HepG2 (cell line): ENCODE measurements around the gene CXCR5. TPM values are rescaled to one million over a fixed set of nuclear protein-coding genes. Genes with fewer than 3 reads are reported as not detected.

Experiments used
- AGO2 ChIP-seq: fragments of 200-400 bp; formaldehyde crosslinking; optimal IDR thresholded peaks from 2 replicates; pipeline ENCODE3; 2017; ENCODE audit warnings: mild to moderate bottlenecking, low read depth, low read length, moderate library complexity
- ASH2L ChIP-seq: fragments of 300-600, 200-600 bp; sonication (generic); IDR thresholded peaks from 2 replicates; pipeline ENCODE4 v1.7.0; 2017; ENCODE audit warnings: low read depth, mild to moderate bottlenecking, moderate library complexity, mixed read lengths, low read length; ENCODE audit not compliant: insufficient read length
- HOXA9 ChIP-seq: sonication (generic); formaldehyde crosslinking; IDR thresholded peaks from 2 replicates; pipeline ENCODE4 v1.8.1; 2022; ENCODE audit warnings: missing genetic modification reagents, mild to moderate bottlenecking, moderate library complexity, borderline replicate concordance
- JUND ChIP-seq: sonication (generic); formaldehyde crosslinking; IDR thresholded peaks from 2 replicates; pipeline ENCODE4 v1.8.0; 2022; ENCODE audit warnings: mild to moderate bottlenecking, missing genetic modification reagents
- MED8 ChIP-seq: sonication (generic); formaldehyde crosslinking; IDR thresholded peaks from 2 replicates; pipeline ENCODE4 v1.8.1; 2023; ENCODE audit warnings: mild to moderate bottlenecking, missing genetic modification reagents; ENCODE audit not compliant: insufficient replicate concordance
- SMARCE1 ChIP-seq: fragments of 450-650 bp; IDR thresholded peaks from 2 replicates; pipeline ENCODE4 v1.6.1; 2017; ENCODE audit warnings: borderline replicate concordance
- SP1 ChIP-seq, 2 experiments: fragments of 450-650 bp in 1 of 2; sonication (generic) in 1 of 2; formaldehyde crosslinking in 1 of 2; IDR thresholded peaks; 2 replicates each; pipeline versions ENCODE4 v1.4.0 to v1.6.1; 2016 to 2020; ENCODE audit warnings: missing genetic modification reagents in 1 of 2
- SYNCRIP ChIP-seq: fragments of 200-400 bp; formaldehyde crosslinking; IDR thresholded peaks from 2 replicates; pipeline ENCODE4 v1.6.1; 2018; ENCODE audit warnings: mild to moderate bottlenecking, low read depth, low read length; ENCODE audit not compliant: insufficient read depth
- ZNF251 ChIP-seq: sonication (generic); formaldehyde crosslinking; IDR thresholded peaks from 2 replicates; pipeline ENCODE4 v1.9.0; 2021; ENCODE audit warnings: mild to moderate bottlenecking, missing genetic modification reagents
- ZNF879 ChIP-seq: sonication (generic); formaldehyde crosslinking; IDR thresholded peaks from 2 replicates; pipeline ENCODE4 v1.8.1; 2023; ENCODE audit warnings: missing genetic modification reagents
- polyA plus RNA-seq, 8 experiments: library from polyadenylated mRNA; depleted of rRNA in 3 of 8; stranded (reverse) in 7 of 8; unstranded in 1 of 8; fragments of >200 nt; fragmentation: Illumina TruSeq in 4 of 8; extraction: Trizol in 4 of 8; gene quantifications; 2 replicates each; pipeline versions ENCODE4 v1.2.1 to v1.2.3, GENCODE V29; 2011 to 2016; ENCODE audit warnings: low read depth in 4 of 8, missing spikeins in 1 of 8, mixed read lengths in 1 of 8; ENCODE audit not compliant: insufficient read depth in 1 of 8
- total RNA-seq, 5 experiments: library from RNA; depleted of rRNA; stranded (reverse); fragments of >200 nt; fragmentation: Illumina TruSeq; extraction: Trizol; gene quantifications; 2 replicates each; pipeline ENCODE4 v1.2.3, GENCODE V29; 2016; ENCODE audit warnings: low read depth in 1 of 5
- TF ChIP-seq, protein P1 (sequence below): sonication (generic); formaldehyde crosslinking; IDR thresholded peaks from 2 replicates; pipeline ENCODE4 v1.5.1; 2020; ENCODE audit warnings: mild to moderate bottlenecking, moderate library complexity, missing genetic modification reagents
- TF ChIP-seq, protein P2 (sequence below): conservative IDR thresholded peaks from 2 replicates; pipeline ENCODE4 v1.6.1; 2018; ENCODE audit warnings: missing genetic modification reagents
- TF ChIP-seq, protein P3 (sequence below): sonication (generic); formaldehyde crosslinking; IDR thresholded peaks from 2 replicates; pipeline ENCODE4 v1.4.0; 2020; ENCODE audit warnings: missing genetic modification reagents
- TF ChIP-seq, protein P4 (sequence below): sonication (generic); formaldehyde crosslinking; IDR thresholded peaks from 2 replicates; pipeline ENCODE4 v1.9.0; 2022; ENCODE audit warnings: missing genetic modification reagents, mild to moderate bottlenecking, borderline replicate concordance
- TF ChIP-seq, protein P5 (sequence below): sonication (generic); formaldehyde crosslinking; IDR thresholded peaks from 2 replicates; pipeline ENCODE4 v1.9.0; 2022; ENCODE audit warnings: low read depth, missing genetic modification reagents
- TF ChIP-seq, protein P6 (sequence below): IDR thresholded peaks from 2 replicates; pipeline ENCODE4 v1.6.1; 2016; ENCODE audit warnings: low read depth, missing genetic modification reagents, missing compliant biosample characterization

Gene CXCR5
- total and polyA plus RNA-seq, 2 of the 13 experiments (the other 11 are each of a cell fraction or from before 2014, with no cell fraction given): not detected

DNA sequence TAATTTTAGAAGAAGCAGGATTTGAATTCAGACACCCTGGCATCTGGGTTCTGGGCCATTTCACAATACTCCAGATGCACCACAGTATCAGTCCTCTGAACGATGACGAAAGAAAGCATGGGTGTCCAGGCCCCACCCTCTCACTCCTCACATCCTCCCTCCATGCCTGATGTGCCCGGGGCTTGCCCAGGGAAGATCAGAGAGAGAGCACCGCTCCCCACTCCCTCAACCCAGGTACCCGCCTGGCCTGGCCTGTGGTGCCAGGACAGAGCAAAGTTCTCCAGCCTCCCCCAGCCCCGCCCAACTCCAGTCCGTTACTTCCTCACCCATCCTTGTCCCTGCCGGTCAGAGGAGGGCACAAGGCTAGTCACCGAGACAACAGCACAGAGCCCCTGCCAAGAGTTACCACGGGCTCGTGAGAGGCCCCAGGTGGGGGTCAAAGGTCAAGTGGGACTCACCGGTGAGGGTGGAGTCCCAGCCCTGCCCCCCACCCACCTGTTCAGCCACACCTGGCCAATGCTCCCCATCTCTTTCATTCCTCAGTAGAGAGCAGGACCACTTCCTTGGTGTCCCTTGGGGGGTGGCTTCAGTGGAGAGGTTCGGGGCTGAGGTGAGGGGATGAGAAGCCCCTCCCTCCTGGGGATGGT, 33.9 kb downstream of the CXCR5 start (continued):
- TF ChIP-seq, protein P1, sequence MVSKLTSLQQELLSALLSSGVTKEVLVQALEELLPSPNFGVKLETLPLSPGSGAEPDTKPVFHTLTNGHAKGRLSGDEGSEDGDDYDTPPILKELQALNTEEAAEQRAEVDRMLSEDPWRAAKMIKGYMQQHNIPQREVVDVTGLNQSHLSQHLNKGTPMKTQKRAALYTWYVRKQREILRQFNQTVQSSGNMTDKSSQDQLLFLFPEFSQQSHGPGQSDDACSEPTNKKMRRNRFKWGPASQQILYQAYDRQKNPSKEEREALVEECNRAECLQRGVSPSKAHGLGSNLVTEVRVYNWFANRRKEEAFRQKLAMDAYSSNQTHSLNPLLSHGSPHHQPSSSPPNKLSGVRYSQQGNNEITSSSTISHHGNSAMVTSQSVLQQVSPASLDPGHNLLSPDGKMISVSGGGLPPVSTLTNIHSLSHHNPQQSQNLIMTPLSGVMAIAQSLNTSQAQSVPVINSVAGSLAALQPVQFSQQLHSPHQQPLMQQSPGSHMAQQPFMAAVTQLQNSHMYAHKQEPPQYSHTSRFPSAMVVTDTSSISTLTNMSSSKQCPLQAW (CRISPR knock-in tag): peak; percentile 67; the same call in 1 of the 2 replicates
- TF ChIP-seq, protein P2, sequence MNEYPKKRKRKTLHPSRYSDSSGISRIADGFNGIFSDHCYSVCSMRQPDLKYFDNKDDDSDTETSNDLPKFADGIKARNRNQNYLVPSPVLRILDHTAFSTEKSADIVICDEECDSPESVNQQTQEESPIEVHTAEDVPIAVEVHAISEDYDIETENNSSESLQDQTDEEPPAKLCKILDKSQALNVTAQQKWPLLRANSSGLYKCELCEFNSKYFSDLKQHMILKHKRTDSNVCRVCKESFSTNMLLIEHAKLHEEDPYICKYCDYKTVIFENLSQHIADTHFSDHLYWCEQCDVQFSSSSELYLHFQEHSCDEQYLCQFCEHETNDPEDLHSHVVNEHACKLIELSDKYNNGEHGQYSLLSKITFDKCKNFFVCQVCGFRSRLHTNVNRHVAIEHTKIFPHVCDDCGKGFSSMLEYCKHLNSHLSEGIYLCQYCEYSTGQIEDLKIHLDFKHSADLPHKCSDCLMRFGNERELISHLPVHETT (CRISPR knock-in tag): no peak; the same call in 1 of the 2 replicates
- TF ChIP-seq, protein P3, sequence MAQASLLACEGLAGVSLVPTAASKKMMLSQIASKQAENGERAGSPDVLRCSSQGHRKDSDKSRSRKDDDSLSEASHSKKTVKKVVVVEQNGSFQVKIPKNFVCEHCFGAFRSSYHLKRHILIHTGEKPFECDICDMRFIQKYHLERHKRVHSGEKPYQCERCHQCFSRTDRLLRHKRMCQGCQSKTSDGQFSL (CRISPR knock-in tag): no peak
- no peak for TF ChIP-seq SMARCE1
- no peak for TF ChIP-seq SP1 (IDR thresholded peaks at IDR 0.05)
- no peak for TF ChIP-seq SP1 (CRISPR knock-in tag; IDR thresholded peaks at IDR 0.05)
- peak; percentile 49 for TF ChIP-seq AGO2
- no peak for TF ChIP-seq SYNCRIP
- TF ChIP-seq, protein P4, sequence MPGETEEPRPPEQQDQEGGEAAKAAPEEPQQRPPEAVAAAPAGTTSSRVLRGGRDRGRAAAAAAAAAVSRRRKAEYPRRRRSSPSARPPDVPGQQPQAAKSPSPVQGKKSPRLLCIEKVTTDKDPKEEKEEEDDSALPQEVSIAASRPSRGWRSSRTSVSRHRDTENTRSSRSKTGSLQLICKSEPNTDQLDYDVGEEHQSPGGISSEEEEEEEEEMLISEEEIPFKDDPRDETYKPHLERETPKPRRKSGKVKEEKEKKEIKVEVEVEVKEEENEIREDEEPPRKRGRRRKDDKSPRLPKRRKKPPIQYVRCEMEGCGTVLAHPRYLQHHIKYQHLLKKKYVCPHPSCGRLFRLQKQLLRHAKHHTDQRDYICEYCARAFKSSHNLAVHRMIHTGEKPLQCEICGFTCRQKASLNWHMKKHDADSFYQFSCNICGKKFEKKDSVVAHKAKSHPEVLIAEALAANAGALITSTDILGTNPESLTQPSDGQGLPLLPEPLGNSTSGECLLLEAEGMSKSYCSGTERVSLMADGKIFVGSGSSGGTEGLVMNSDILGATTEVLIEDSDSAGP: peak; percentile 71; the same call in 1 of the 2 replicates
- TF ChIP-seq, protein P5, sequence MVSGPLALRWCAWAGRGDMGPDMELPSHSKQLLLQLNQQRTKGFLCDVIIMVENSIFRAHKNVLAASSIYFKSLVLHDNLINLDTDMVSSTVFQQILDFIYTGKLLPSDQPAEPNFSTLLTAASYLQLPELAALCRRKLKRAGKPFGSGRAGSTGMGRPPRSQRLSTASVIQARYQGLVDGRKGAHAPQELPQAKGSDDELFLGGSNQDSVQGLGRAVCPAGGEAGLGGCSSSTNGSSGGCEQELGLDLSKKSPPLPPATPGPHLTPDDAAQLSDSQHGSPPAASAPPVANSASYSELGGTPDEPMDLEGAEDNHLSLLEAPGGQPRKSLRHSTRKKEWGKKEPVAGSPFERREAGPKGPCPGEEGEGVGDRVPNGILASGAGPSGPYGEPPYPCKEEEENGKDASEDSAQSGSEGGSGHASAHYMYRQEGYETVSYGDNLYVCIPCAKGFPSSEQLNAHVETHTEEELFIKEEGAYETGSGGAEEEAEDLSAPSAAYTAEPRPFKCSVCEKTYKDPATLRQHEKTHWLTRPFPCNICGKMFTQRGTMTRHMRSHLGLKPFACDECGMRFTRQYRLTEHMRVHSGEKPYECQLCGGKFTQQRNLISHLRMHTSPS (CRISPR knock-in tag): peak; percentile 98
- TF ChIP-seq ZNF251 (CRISPR knock-in tag): no peak
- no peak for TF ChIP-seq ZNF879 (CRISPR knock-in tag)
- TF ChIP-seq, protein P6, sequence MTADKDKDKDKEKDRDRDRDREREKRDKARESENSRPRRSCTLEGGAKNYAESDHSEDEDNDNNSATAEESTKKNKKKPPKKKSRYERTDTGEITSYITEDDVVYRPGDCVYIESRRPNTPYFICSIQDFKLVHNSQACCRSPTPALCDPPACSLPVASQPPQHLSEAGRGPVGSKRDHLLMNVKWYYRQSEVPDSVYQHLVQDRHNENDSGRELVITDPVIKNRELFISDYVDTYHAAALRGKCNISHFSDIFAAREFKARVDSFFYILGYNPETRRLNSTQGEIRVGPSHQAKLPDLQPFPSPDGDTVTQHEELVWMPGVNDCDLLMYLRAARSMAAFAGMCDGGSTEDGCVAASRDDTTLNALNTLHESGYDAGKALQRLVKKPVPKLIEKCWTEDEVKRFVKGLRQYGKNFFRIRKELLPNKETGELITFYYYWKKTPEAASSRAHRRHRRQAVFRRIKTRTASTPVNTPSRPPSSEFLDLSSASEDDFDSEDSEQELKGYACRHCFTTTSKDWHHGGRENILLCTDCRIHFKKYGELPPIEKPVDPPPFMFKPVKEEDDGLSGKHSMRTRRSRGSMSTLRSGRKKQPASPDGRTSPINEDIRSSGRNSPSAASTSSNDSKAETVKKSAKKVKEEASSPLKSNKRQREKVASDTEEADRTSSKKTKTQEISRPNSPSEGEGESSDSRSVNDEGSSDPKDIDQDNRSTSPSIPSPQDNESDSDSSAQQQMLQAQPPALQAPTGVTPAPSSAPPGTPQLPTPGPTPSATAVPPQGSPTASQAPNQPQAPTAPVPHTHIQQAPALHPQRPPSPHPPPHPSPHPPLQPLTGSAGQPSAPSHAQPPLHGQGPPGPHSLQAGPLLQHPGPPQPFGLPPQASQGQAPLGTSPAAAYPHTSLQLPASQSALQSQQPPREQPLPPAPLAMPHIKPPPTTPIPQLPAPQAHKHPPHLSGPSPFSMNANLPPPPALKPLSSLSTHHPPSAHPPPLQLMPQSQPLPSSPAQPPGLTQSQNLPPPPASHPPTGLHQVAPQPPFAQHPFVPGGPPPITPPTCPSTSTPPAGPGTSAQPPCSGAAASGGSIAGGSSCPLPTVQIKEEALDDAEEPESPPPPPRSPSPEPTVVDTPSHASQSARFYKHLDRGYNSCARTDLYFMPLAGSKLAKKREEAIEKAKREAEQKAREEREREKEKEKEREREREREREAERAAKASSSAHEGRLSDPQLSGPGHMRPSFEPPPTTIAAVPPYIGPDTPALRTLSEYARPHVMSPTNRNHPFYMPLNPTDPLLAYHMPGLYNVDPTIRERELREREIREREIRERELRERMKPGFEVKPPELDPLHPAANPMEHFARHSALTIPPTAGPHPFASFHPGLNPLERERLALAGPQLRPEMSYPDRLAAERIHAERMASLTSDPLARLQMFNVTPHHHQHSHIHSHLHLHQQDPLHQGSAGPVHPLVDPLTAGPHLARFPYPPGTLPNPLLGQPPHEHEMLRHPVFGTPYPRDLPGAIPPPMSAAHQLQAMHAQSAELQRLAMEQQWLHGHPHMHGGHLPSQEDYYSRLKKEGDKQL (CRISPR knock-in tag): no peak
- no peak for TF ChIP-seq JUND (CRISPR knock-in tag)
- no peak for TF ChIP-seq HOXA9 (CRISPR knock-in tag)
- no peak for TF ChIP-seq ASH2L
- no peak for TF ChIP-seq MED8
